GM10248 (cell line): ENCODE results near the gene SHISA9.

ENCODE experiments used
- CTCF ChIA-PET: fragments of 300-600 bp; sonication (Branson Sonifier 250); formaldehyde crosslinking; extraction: SDS; loops from one replicate; lab custom pipeline; 2021; ENCODE audit warnings: antibody characterized with exemption; lab: Yijun Ruan, JAX
- POLR2A ChIA-PET: fragments of 350-650 bp; sonication (Branson Sonifier 250); formaldehyde crosslinking; extraction: SDS; loops from one replicate; lab custom pipeline; 2020; ENCODE audit warnings: antibody characterized with exemption; lab: Yijun Ruan, JAX
- DNase-seq: peaks from one replicate; pipeline ENCODE4 v3.0.0; 2012; ENCODE audit errors: extremely low spot score
- TF ChIP-seq, protein P1 (sequence below): IDR thresholded peaks from 2 replicates; pipeline ENCODE4 v1.5.1; 2012; ENCODE audit warnings: mild to moderate bottlenecking, low read depth; ENCODE audit errors: extremely low read depth, missing control alignments, control extremely low read depth

The SHISA9 gene

DNA sequence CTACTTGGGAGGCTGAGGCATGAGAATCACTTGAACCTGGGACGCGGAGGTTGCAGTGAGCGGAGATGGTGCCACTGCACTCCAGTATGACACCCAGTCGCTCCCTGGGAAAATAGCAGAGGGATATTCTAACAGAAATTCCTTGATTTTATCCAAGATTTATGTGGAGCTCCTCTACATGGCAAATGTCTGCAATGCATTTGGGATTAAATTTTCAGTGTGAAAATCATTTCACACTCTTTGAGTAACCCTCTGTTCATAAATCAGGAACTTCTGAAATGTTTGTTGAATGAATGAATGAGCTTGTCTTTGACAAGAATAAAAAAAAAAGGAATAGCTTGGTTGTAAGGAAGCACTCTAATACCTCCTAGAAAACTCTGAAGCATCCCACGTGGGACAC lies 305.8 kb downstream of the SHISA9 start:
- POLR2A ChIA-PET: no interaction called here
- CTCF ChIA-PET: interaction anchor here (1.1 kb wide), 1 partner anchor 16 kb away, joined by 3 read pairs; no protein-coding TSS in a partner anchor
- no peak for DNase-seq
- TF ChIP-seq, protein P1, sequence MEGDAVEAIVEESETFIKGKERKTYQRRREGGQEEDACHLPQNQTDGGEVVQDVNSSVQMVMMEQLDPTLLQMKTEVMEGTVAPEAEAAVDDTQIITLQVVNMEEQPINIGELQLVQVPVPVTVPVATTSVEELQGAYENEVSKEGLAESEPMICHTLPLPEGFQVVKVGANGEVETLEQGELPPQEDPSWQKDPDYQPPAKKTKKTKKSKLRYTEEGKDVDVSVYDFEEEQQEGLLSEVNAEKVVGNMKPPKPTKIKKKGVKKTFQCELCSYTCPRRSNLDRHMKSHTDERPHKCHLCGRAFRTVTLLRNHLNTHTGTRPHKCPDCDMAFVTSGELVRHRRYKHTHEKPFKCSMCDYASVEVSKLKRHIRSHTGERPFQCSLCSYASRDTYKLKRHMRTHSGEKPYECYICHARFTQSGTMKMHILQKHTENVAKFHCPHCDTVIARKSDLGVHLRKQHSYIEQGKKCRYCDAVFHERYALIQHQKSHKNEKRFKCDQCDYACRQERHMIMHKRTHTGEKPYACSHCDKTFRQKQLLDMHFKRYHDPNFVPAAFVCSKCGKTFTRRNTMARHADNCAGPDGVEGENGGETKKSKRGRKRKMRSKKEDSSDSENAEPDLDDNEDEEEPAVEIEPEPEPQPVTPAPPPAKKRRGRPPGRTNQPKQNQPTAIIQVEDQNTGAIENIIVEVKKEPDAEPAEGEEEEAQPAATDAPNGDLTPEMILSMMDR: no peak

DNA sequence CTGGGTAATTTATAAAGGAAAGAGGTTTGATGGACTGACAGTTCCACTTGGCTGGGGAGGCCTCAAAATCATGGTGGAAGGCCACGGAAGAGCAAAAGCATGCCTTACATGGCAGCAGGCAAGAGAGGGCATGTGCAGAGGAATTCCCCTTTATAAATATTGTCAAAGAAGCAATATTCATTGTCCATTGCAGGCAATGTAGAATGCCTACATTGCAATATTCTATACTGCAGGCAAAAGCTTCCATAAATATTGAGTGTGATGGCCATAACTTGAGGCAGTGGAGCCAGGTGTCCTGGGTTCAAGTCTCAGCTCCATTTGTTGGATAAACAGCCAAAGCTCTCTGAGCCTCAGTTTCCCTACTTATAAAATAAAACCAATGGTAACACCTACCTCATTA lies 322.3 kb downstream of the SHISA9 start:
- ChIA-PET CTCF (interaction anchor here (0.8 to 1.3 kb wide), 2 partner anchors 9 to 19 kb away, joined by 3 read pairs; no protein-coding TSS in a partner anchor), POLR2A (no interaction called here)
- no peak for DNase-seq
- TF ChIP-seq, protein P1: no peak

DNA sequence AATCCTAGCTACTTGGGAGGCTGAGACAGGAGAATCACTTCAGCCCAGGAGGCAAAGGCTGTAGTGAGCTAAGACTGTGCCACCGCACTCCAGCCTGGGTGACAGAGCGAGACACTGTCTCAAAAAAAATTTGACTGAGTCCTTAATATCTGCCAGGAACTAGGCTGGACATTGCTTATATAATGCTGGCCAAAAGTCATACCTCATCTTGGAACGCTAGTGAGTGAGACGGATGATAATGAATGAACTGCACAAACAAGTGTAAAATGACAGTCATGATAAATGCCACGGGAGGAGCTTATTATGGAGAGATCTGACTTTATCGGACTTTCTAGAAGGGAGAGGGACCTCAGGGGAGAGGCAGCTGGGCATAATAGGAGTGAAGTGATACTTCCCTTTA lies 327.6 kb downstream of the SHISA9 start:
- POLR2A ChIA-PET: no interaction called here
- TF ChIP-seq, protein P1: no peak

DNA sequence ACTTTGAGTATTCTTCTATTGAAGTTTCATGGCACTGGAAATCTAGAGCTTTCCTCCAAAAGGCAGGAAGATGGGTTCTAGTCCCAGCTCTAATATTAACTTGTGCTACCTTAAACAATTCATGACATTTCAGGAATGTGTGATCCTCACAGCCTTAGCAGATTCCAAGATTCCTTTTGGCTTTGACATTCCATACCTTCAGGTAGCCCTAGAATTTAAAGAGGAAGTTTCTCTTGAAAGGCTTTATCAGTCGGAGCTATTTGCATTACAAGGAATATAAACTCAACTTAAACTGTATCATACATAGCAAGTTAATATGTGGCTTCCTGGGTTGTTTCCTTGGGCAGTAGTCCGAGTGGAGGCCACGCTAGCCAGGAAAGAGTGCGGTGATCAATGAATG lies 330.0 kb downstream of the SHISA9 start:
- TF ChIP-seq, protein P1: no peak
- ChIA-PET CTCF (no interaction called here), POLR2A (no interaction called here)
- DNase-seq: no peak

More for the DNA sequence above, 327.6 kb downstream of the SHISA9 start:
- CTCF ChIA-PET: no interaction called here
- no peak for DNase-seq

DNA sequence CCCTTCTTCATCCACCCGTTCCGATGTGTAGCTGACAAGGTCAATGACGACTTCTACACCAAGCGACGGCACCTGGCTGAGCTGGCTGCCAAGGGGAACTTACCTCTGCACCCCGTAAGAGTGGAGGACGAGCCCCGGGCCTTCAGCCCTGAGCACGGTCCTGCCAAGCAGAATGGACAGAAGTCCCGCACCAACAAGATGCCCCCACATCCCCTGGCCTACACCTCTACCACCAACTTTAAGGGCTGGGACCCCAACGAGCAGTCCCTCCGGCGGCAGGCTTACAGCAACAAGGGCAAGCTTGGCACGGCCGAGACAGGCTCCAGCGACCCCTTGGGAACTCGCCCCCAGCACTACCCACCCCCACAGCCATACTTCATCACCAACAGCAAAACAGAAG lies 333.6 kb downstream of the SHISA9 start:
- TF ChIP-seq, protein P1: no peak
- CTCF ChIA-PET: interaction anchor here (1.3 kb wide), 1 partner anchor 10 kb away, joined by 3 read pairs; no protein-coding TSS in a partner anchor
- POLR2A ChIA-PET: no interaction called here
- DNase-seq: no peak

DNA sequence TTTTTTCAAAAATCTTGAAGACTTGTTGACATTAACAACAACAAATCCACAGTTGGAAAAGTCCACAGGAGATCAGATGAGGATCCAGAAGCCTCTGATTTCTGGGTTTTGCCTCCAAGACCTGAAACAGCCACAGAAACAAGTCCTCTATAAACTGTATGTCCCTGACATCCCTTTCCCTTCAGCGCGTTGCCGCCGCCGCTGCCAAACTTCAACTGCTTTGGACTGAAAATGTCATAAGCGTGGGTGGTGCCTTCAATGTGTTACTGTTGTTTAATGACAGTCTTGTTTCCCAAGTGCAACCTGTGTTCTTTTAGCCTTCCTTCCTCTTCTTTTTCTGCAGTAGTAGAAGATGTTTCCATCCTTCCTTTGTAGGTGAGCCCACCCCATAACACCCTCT lies 334.9 kb downstream of the SHISA9 start:
- TF ChIP-seq, protein P1: no peak
- ChIA-PET POLR2A (no interaction called here), CTCF (no interaction called here)
- DNase-seq: no peak

DNA sequence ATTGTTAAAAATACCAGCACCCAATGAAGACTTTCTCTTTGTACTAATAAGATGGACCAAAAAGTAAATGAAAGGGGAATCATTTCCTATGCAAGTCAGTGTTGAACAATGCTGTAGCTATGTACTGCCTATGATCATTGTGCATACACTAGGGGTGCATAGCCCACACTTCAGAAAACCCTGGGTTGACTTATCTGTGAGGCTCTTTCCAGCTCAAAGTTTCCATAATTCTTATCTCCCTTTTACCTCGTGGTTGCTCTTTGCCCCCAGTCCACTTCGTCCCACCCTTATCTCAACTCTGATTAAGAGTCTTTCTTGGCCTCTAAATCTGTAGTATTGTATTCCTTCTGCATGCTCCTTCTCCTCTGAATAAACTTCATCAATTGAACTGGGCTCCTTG lies 336.8 kb downstream of the SHISA9 start:
- ChIA-PET CTCF (no interaction called here), POLR2A (no interaction called here)
- TF ChIP-seq, protein P1: no peak
- no peak for DNase-seq
